NB4 (cell line): ENCODE data around the gene IFTAP.
"Not testable (repeated sequence)": the region's sequence is repeated elsewhere in the genome, so short reads cannot be mapped to it uniquely, and the experiment has no call there.

ENCODE experiments used
- DNase-seq: peaks from one replicate; pipeline ENCODE4 v3.0.0; 2010; ENCODE audit warnings: low read depth
- H3K4me3 ChIP-seq: one replicate; pipeline ENCODE4 v1.5.1; 2011; ENCODE audit warnings: mild to moderate bottlenecking, low read depth, low read length, moderate library complexity
- CTCF ChIP-seq: IDR thresholded peaks from one replicate; pipeline ENCODE4 v1.5.1; 2012; ENCODE audit warnings: low read depth, low read length
- MAX ChIP-seq: IDR thresholded peaks from 2 replicates; pipeline ENCODE4 v1.6.1; 2011; ENCODE audit warnings: low read depth, low read length
- MYC ChIP-seq: IDR thresholded peaks from 2 replicates; pipeline ENCODE4 v1.6.1; 2011; ENCODE audit warnings: low read depth, low read length
- POLR2A ChIP-seq: IDR thresholded peaks from 2 replicates; pipeline ENCODE4 v1.6.1; 2011; ENCODE audit warnings: mild to moderate bottlenecking; ENCODE audit not compliant: insufficient read length; ENCODE audit errors: extremely low read depth

The IFTAP gene

GRCh38 chr11:36594316-36594989, at the start of gene IFTAP:
Gene IFTAP, plus strand, starts transcription at chr11:36594502. Its CDS starts 15,602 bp downstream, at chr11:36610104.
- peak within 1 kb of the TSS; percentile 77 for H3K4me3 ChIP-seq
- DNase-seq: peak; percentile 86
- no peak for TF ChIP-seq CTCF
- TF ChIP-seq POLR2A: no peak
- TF ChIP-seq MYC: no peak
- TF ChIP-seq MAX: no peak

GRCh38 chr11:36550385-36551115, 43.8 kb upstream of the IFTAP start:
- H3K4me3 ChIP-seq: no peak overlapping the region
- TF ChIP-seq POLR2A: no peak
- TF ChIP-seq MYC: no peak
- no peak for TF ChIP-seq MAX
- no peak for TF ChIP-seq CTCF
- DNase-seq: no peak

GRCh38 chr11:36557390-36557789, 36.9 kb upstream of the IFTAP start:
- H3K4me3 ChIP-seq, DNase-seq: not testable (repeated sequence)

GRCh38 chr11:36557991-36558390, 36.3 kb upstream of the IFTAP start:
- H3K4me3 ChIP-seq: no peak overlapping the region
- TF ChIP-seq MAX: no peak
- no peak for TF ChIP-seq POLR2A
- TF ChIP-seq MYC: no peak
- TF ChIP-seq CTCF: no peak
- DNase-seq: no peak

- no peak overlapping the region for H3K4me3 ChIP-seq
- no peak for TF ChIP-seq CTCF
- no peak for DNase-seq
These were observed 35.5 kb upstream of the IFTAP start for GRCh38 chr11:36558571-36559413.

- peak; percentile 54 for DNase-seq
- TF ChIP-seq CTCF (peak; percentile 44), MAX (no peak)
- no peak overlapping the region for H3K4me3 ChIP-seq
These were observed 29.8 kb upstream of the IFTAP start for GRCh38 chr11:36564376-36565030.
